SKM-1 treated with dmso at 0.1 percent for 144 hours (cell line): ENCODE data around the gene FAAP20.
"Not testable (repeated sequence)": the region's sequence is repeated elsewhere in the genome, so short reads cannot be mapped to it uniquely, and the experiment has no call there.

Experiments
- DNase-seq: peaks from one replicate; lab custom pipeline; 2025; ENCODE audit not compliant: unreplicated experiment; lab: John Stamatoyannopoulos, UW

The FAAP20 gene

DNA sequence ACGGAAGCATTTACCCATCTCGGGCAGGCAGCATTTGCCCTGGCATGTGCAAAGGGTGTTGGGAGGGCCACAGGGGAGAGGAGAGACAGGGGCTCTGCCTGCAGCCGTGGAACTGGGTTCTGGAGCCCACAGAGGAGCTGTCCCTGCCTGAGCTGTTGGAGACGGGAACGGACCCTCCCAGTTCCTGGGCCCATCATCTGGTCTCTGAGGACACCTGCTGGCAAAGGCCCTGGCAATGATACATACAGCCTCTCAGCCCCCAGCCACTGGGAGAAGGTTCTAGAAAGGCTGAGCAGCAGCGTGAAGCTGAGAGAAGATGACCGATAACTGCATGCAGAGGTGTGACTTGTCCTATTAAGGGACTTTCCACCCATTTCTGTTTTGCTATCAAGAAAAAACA lies 31.4 kb downstream of the FAAP20 start:
- DNase-seq = no peak

- DNase-seq = no peak
These were observed 33.9 kb downstream of the FAAP20 start for GRCh38 chr1:2160451-2161300.

DNA sequence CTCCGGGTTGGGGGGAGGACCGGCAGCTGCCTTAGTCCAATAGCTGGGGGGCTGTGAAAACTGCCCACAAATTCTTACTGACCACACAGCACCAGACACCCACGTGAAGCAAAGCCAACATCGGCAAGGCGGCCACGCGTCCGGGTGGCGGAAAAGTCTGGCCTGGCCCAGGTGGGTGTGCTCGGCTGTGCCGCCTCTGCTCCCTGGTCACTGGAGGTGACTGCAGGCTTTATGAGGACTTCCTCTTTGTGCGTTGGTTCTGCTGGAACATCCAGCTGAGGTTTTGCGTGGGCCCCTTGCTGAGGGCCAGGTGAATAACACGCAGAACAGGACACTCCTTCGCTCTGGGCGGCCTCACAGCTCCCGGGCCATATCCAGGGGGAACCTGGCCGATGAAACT lies 35.4 kb downstream of the FAAP20 start:
- peak; percentile 21 for DNase-seq

DNA sequence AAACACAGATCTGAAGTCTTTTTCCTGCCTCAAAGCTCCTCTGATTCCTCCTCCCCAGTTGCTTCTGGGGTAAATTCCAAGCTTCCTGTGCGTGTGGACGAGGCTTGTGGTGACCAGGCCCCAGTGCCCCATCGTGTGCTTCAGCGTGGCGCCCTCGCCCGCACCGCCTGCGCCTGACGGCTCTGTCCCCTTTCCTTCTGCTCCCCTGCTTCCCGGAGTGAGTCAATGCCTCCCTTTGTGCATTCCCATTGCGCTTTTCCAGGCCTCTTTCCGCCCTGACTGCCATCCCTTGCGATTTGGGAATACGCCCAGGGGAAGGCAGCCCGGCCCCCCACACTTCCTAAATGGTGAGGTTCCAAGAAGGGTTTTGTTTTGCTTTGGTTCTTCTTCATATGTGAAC lies 36.3 kb downstream of the FAAP20 start:
- DNase-seq = no peak

- DNase-seq = no peak
These were observed 36.7 kb downstream of the FAAP20 start for GRCh38 chr1:2157856-2158255.

- DNase-seq = no peak
These were observed 37.7 kb downstream of the FAAP20 start for GRCh38 chr1:2156866-2157265.

GRCh38 chr1:2155788-2156187 lies 38.8 kb downstream of the FAAP20 start:
- DNase-seq = no peak

- no peak for DNase-seq
These were observed 39.4 kb downstream of the FAAP20 start for GRCh38 chr1:2155147-2155598.

DNA sequence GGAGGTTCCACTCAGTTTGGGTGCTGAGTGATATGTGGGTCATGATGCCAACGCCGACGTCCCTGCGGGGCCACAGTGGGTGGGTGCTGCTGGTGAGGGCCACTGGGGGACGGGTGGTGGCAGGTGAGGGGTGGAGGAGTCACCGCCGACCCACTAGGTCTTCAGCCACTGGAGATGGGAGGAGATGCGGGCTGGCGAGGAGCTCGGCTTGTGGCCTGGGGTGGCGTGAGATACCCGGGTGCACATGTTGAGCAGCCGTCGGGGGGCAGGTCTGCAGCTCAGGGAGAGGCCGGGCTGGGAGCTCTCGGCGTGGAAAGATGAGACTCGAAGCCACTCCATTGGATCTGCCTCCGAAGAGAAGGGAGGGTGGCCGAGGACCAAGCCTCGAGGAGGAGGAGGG lies 40.5 kb downstream of the FAAP20 start:
- no peak for DNase-seq

DNA sequence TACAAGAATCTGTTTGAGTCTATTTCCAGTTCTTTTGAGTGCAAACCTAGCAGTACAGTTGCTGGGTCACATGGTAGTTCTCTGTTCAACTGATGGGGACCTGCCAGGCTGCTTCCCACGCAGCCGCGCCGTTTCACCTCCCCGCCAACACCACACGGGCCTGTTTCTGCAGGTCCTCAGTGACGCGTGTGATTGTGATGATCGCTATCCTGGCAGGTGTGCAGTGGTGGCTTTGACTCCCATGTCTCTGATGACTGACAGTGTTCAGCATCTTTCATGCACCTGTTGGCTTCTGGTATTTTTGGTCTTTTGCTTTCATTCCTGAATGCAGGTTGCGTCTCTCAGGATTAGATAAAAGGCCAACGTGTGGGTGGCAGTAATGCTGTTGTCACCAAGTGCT lies 41.6 kb downstream of the FAAP20 start:
- DNase-seq = no peak

- DNase-seq = no peak
These were observed 42.7 kb downstream of the FAAP20 start for GRCh38 chr1:2151911-2152310.

- DNase-seq = peak; percentile 98
These were observed 43.3 kb downstream of the FAAP20 start for GRCh38 chr1:2151252-2151651.

GRCh38 chr1:2150801-2151200 lies 43.8 kb downstream of the FAAP20 start:
- DNase-seq = peak; percentile 72

DNA sequence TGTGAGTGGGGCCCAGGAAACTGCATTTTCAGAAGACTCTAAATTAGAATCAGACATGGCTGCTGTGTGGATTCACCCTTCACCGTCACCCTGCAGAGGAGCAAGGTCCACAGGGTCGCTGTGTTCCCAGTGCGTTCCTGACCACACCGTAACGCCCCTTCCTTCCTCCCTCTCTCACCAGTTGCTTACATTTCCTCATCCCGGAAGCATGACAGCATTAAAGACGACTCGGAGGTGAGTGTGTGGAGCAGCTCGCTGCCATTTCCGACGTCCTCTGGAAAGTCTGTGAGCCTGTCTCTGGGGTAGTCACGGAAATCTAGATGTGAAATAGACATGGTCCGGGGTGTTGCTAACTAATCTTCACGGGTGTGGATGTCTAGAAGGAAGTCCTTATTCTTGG lies 45.9 kb downstream of the FAAP20 start:
- peak; percentile 78 for DNase-seq

DNA sequence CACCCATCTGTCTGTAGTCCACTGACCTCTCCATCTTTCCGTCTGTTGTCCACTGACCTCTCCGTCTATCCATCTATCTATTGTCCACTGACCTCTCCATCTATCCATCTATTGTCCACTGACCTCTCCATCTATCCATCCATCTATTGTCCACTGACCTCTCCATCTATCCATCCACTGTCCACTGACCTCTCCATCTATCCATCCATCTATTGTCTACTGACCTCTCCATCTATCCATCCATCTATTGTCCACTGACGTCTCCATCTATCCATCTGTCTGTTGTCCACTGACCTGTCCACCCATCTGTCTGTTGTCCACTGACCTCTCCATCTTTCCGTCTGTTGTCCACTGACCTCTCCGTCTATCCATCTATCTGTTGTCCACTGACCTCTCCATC lies 46.7 kb downstream of the FAAP20 start:
- not testable (repeated sequence) for DNase-seq

- DNase-seq = no peak
These were observed 47.6 kb downstream of the FAAP20 start for GRCh38 chr1:2146836-2147517.

- DNase-seq = no peak
These were observed 48.4 kb downstream of the FAAP20 start for GRCh38 chr1:2145946-2146835.

GRCh38 chr1:2144501-2145090 lies 50.0 kb downstream of the FAAP20 start:
- DNase-seq = no peak

DNA sequence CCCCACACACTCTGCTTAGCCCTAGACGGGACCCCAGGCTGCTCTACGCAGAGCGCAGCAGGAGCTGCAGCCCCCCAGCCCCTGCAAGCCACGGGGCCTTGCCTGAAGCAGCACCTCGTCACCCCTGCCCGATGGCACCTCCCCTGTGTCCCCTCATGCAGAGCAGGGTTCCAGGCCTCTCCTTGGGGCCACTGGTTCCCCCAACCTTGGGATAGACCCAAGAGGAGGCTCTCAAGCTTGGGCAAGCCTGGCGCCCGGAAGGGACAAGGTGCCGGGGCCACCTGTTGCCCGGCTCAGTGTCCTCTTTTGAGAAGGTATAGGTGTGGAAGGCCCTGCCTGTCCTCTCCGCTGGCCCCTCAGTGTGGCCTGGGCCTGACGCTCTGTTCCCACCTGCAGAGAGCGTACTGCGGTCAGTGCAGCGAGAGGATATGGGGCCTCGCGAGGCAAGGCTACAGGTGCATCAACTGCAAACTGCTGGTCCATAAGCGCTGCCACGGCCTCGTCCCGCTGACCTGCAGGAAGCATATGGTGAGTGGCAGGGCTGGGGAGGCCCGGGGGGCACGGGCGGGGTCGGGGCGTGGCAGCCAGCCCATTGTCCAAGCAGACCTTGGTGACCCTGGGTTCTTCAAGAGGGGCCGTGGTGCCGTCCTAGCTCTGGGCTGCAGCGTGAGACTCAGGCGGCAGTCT lies 50.6 kb downstream of the FAAP20 start:
- DNase-seq = no peak

DNA sequence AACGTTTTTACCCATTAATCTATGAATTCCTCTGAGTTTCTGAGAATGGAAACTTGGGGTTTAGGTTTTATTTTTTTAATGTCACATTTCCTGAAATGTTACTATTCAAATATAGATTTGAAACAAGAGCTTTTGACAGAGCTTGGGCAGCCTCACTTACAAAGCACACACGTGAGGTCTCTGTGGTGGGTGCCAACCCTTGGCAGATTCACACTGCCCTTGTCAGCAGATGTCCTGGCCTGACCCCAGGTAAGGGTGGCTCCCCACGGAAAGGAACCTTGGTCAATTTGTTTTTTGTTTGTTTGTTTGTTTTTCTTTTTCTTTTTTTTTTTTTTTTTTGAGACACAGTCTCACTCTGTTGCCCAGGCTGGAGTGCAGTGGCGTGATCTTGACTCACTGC lies 53.5 kb downstream of the FAAP20 start:
- no peak for DNase-seq
